CD1c-positive myeloid dendritic cell (primary cell): ENCODE data around the gene MYOZ3.
A peak's percentile ranks its signal among the peaks of the same experiment; 100 is the strongest.

ENCODE experiments used
- DNase-seq: peaks from one replicate; pipeline ENCODE4 v3.0.0-alpha.2; 2016; ENCODE audit errors: extremely low spot score

MYOZ3 gene

DNA sequence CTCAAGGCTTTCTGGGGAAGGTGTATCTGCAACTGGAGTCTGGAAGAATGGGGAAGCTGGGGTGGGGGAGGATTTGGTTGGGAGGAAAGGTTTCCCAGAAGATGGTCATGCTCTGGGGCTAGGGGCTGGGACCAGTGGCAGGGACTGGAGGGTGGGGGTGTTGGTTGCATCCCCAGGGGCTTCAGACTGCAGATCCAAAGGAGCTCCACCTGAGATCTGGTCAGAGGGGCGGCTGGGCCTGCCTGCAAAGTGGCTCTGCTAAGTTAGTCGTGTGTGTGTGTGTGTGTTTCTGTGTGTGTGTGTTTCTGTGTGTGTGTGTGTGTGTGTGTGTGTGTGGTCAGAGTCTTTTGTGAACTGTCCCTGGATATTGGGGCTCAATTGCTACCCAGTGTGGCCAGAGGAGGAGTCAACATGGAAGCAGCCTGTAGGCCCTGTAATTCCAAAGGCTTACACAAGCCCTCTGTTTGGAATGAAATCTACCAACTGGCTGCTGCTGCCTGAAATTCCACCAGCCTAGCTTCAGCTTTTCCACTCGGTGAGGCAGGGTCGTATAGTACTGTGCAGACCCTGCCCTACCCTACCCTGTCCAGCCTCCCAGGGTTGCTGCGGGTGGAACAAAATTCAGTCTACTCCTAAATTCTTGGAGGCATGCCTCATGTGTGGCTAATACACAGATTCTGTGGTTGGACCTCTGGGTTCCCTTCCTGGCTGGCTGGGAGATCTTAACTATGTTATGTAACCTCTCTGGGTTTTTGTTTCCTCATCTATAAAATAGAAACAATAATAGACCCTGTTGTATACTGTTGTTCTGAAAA lies 33.1 kb upstream of the MYOZ3 start:
- no peak for DNase-seq

DNA sequence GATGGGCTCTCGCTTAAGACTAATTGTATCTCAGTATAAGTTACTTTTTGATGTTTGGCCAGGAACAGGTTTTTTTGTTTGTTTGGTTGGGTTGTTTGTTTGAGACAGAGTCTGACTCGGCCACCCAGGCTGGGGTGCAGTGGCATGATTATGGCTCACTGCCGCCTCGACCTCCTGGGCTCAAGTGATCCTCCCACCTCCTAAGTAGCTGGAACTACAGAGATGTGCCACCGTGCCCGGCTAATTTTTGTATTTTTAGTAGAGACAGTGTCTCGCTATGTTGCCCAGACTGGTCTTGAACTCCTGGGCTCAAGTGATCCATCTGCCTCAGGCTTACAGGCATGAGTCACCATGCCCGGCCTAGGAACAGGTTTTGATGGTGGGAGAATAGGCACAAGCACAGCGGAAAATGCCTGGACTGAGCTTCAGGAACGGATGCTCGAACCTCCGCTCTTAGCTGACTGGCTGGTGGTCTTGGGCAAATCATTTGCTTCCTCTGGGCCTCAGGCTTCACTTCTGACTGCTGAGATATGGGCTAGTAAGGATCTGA lies 32.0 kb upstream of the MYOZ3 start:
- no peak for DNase-seq

DNA sequence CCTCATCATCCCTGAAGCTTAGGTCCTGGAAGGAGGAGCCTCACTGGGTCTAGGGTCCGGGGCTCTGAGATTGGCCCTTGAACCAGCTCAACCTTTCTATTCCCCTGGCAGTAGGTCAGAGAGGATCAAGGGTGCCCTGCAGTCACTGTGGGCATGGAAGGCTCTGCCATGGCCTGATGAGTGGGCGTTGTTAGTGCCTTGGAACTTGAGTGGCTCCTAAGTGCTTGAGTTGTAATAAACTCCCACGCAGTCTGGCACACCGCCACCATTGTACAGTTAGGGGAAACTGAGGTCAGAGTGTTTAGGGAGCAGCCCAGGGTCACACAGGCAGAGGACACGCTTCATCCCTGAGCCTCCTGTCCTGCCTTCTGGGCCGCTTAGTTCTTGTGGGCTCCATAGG lies 31.0 kb upstream of the MYOZ3 start:
- no peak for DNase-seq

DNA sequence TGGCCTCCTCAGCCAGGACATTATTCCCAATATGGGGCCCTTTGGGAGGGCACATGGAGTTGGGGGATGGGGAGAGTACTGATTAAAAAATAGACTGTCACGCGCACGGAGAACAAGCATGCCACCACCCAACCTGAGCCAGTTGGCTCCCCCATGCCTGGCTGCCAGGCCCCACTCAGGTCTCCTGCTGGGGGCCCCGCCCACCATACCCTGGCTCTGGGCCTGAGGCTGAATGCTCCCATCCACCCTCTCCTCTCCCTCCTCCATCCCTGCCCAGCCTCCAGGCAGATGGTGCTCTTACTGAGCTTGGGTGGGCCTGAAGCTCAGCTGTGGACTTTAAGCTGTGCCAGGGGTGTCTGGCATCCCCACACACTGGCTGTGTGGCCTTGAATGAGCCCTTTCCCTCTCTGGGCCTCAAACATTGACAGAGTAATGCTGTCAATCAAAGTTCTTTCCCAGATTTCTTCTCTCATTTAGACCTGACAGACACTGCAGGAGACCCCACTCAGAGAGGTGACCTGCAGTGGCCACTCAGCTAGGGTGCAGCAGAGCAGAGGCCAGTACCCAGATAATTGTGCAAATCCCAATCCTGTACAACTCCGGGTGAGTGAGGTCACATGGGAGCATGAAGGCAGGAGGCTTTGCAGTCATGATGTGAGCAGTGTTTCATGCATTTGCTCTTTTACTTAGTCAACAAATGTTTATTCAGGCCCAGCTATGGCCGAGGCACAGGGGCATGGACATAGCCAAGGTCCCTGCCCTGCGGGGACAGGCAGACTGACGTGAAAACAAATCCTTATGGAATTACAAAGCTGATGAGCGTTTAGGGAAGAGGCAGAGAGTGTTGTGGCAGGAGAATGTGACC lies 30.4 kb upstream of the MYOZ3 start:
- no peak for DNase-seq

DNA sequence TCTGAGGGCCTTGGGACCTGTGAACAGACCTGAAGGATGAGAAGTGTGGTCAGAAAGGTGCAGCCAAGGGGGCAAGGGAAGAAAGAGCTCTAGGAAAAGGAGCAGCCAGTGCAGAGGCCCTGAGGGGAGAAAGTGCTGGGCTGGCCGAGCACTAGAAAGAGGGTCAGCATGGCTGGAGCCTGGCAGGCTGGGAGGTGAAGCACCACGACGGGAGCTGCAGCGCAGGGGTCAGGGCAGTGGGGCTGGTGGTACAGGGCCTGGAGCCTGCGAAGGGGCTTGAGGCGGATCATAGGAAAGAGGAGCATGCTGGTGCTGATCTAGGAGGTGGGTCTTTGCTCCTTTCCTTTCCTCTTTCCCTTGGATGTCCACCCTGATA lies 29.7 kb upstream of the MYOZ3 start:
- no peak for DNase-seq

DNA sequence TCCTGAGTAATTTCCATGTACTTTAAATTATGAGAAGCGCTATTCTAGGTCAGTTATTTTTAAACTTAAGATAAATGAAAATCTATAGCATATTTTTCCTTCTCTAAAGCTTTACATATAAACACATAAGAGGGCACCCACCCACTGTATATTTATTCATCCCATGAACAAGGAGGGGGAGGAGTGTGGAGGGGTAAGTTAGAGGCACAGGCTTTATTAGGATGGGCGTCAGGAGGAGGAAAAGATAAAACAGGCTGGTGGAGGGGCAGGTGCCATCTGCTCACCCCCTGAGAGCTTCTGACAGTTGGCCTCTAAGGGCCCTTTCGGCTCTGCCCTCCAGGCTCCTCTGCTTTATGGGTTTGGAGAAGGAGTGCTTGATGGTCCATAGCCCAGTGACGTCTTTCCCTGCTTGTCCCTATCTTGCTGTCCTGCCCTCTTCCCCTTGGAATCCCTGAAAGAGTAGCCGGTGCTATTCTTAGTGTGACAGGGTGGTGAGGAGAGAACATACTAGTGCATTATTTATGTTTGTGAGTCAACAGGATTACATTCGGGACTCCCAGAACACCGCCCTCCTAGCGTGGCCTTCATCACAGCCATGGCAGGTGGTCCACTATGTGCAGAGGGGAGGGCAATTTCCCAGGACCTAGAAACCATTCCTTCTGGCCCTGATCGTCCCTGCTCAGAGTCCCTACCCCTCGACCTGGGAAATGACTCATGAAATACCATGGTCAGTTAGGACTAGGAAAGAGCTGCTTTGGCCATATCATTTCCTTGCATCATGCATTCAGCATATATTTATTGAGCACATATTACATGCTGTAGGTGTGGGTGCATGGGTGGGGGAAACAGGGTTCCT lies 28.5 kb upstream of the MYOZ3 start:
- DNase-seq: no peak

DNA sequence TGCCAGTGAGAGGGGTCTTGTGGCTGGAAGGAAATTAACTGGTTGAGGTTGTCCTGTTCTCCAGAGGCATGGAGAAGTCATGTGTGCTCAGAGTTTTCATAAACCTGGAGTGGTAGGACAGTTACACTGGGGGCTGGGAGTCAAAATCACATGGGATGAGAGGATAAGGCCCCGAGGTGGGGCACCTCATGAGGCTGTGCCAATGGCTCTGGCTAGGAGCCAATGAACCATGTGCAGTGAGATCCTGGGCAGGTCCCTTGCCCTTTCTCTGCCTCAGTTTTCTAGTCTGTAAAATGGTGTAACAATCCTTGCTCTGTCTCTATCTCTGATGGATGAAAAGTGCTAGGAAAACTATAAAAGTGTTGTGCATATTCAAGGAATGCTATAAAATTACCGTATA lies 27.6 kb upstream of the MYOZ3 start:
- DNase-seq: no peak

DNA sequence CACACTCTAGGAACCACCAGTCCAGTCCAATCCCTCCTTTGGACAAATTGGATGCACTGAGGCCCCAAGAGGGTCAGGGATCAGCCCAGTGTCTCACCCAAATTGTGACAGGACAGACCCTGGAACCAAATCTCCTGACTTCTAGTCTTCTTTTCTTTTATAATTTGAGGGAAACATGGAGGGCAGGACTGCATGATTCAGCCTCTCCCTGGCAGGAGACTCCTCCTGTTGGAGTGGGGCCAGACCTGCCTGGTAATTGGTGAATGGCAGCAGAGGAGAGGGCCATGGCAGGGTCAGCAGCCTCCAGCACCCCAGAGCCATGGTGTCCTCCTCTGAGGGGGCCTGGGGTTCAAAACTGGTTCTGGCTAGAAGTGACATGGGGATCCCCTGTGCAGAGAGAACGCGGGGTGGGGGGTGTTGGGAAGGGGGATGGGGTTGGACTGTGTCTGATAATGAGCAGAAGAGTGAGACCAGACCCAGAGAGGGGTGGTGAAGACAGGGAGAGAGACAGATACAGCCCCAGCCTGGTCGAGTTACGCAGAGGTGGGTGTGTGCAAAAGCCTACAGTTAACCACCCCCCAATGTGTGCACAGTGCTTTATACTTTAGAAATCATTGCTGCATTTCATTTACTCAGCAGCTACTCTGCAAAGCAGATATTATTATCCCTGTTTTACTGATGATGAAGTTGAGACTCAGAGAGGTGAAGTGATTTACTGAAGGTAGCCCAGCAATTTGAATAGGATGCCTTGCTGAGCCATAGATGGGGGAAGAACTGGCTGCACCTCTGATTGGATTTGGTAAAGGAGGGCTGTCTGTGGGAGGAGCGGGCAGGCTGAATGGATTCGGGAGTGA lies 24.4 kb upstream of the MYOZ3 start:
- DNase-seq: no peak

DNA sequence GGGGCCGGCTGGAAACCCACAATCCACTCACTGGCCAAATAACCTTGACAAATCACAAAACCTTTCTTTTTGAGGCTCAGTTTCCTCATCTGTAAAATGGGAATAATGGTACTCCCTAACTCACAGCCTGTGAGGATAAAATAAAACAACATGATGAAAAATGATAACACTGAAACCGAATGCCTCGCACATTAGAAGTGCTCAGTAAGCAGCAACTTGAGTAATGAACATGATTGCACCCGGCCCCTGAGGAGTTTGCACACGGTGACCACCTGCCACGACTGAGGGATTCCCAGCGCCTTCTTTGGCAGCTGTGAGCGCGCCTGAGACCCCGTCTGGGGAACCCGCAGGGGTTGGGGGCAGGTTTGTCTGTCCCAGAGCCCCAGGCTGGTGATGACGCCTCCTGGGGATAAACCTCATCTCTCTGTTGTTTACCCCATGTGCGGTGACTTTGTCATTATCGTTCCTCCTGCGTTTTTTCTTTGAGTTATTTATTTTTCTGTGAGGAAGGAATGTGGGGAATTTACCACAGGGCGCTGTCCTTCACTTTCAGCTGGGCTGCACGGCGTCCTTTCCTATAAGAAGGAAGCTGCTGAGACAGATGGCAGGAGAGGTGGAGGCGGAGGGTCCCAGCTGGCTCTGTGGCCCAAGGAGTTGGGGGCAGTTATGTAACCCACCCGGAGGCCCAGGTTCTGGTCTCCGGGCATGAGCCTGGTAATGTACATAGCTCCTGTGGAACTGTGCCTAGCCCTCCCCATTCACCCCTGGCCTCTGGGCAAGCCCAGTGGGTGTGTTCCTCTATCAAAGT lies 23.6 kb upstream of the MYOZ3 start:
- DNase-seq: no peak

DNA sequence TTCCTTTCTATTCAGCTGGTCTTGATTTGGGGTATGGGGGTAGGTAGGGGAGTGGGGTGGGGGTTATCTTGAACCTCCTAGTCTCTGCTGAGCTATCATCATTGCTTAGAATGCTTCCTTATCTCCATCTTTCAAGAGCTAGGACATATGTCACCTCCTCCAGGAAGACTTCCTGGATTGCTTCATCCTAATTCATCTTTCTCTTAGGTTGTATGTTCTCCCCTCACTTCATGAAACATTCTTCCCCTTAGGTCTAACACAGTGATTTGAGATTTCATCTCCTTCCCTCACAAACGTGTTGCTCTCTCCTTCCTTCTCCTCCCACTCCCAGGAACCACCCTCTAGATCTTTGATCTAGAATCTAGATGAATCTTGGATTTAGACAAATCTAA lies 23.0 kb upstream of the MYOZ3 start:
- DNase-seq: no peak

DNA sequence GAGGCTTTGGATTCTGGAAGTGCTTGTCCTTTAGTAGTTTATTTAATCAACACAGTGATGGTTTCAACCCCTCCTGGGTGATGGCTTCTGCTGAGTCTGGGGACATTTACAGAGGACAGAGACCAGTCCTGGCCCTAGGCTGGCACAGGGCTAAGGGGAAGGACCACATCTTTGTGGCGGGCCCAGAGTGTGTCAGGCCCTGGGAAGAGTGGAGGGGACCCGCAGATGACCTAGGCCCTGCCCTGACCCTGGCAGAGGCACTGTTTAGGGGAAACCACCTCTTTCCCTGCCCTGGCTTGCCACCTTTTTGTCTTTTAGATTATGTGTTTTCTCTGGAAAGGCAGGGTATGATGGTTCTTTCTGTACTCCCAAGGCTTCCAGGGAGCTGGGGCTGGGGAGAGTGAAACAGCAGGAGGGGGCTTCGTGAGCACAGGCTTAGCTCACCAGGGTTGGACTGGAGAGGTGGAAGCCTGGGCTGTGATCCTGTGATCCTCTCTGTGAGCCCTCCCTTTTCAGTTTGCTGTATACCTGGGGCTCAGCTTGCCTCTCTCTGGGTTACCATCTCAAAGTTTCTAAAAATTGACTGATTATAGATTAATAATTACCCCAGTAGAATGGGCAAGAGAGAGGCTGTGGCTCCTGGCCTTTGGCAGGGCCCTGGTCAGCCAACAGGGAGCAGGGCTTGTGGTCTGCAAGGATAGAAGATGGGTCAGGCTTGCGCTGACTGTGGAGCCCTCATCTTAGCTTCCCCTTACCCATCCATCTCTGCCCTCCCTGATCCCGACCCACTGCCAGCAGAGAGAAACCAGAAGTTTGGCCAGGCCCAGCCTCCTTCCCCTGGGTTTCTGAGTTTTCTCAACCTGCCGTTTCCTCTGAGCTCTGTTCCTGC lies 22.3 kb upstream of the MYOZ3 start:
- DNase-seq: peak; percentile 29

DNA sequence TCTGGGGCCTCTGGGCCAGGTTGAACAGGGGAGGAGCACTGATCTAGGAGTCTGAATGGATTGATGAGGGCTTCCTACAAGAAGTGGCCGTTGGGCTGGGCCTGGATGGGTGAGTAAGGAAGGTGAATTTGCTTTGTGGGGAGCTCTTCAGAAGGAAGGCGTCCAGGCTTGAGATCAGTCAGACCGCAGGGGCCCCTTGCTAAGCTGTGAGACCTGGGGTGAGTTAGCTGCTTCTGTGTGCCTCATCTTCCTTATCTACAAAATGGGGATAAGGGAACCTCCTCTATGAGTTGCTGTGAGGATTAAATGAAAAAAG lies 21.7 kb upstream of the MYOZ3 start:
- no peak for DNase-seq

DNA sequence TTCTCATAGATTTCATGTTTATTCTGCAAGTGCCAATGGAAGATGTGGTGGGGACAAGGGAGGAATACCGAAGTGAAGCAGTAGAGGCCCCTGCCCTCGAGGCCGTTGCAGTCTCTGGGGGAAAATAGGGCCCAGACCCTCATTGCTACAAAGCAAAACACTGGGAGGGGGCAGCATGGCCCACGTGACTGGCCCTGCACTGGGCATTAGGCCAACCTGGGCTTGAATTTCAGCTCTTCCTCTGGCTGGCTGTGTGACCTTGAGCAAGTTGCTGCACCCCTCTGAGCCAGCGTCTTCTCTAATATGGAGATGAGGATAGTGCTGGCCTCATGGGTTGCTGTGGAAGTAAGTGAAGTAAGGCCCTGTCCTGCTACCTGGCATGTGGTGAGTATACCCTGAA lies 21.3 kb upstream of the MYOZ3 start:
- no peak for DNase-seq

DNA sequence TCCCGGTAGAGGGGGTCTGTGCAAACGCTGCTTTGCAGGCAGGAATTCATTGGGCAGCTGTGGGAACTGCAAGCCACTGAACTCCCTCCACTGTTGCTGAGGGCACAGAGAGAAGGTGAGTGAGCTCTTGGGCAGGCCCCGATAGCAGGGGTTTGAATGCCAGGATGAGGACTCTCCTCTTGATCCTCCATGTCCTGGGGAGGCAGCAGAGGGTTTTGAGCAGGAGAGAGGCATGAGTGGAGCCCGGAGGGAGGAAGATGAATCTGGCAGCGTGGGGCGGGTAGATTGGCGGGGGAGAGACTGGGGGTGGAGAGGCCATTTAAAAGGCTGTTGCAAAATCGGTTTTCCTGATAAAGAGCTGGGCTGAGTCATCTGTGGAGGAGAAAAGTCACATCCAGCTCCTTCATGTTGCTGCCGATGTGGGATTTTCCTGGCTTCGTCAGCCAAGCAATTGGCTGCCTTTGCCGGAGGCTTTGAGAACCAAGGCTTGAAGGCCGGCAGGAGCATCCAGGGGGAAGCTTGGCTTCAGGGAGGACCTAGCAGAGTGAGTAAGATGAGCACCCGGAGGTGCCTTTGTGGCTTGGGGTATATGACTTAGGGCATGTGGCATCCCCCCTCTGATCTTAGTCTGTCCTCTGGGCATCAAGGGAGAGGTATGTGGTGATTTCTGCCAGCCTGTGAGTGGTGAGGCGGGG lies 20.6 kb upstream of the MYOZ3 start, which contains the start of gene SYNPO:
SYNPO (plus strand) TSS at position 350 of the 695 bp plus-strand sequence. CDS start 7,616 bp downstream, outside the sequence.
- DNase-seq: peak; percentile 76

DNA sequence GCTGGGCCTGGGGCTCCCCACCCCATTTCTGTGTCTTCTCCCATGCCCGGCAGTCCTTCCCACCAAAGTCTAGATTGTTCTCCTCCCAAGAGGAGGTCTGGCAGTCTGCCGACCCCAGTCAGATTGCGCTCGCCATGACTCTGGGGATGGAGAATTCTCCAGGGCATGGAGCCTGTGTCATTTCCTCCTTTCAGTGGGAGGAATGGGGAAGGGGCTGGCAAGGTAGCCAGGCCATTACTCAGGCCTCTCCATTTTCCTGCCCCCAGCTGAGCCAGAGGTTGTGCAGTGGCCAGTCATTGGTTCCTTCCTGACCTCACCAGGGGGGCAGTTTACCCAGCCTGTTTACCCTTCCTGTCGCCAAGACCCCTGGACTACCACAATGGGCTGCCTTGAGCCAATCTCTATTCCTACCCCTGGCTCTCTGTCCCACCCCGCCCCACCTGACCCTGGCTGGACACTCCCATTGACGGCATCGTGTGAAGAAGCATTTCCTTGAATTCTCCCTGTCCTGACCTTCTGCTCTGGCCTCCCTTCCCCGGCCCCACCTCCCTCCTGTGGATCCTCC lies 20.0 kb upstream of the MYOZ3 start:
- DNase-seq: peak; percentile 37

DNA sequence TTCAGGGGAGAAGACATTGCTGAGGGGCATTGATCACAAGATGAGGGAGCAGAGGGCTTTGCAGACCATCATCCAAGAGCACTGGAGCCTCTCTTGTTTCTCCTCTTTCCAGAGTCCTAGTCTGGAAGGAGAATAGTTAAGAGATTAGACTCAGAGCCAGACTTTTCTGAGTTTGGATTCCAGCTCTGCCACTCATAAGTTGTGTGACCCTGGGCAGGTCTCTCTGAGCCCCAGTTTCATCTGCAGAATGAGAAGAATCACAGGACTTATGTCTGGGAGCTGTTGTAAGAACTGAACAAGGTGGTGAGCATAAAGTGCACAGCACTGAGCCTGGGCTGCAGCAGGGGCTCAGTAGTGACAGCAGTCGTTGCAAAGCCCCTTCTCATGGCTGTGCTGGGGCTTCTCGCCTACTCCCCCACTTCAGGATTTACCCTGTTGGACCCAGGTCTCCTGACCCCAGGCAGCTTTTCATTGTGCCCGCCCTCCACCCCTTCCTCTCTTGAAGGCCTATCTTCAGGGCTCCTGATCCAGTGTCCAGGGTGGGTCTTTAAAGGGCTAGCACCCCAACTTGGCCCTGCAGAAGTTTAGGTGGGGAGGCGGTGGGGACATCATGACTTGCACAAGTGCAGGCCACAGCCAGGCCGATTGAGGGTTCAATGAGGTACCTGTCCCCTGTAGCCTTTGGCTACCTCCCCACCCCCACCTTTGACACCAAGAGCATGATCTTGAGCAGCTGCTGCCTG lies 19.1 kb upstream of the MYOZ3 start:
- no peak for DNase-seq

DNA sequence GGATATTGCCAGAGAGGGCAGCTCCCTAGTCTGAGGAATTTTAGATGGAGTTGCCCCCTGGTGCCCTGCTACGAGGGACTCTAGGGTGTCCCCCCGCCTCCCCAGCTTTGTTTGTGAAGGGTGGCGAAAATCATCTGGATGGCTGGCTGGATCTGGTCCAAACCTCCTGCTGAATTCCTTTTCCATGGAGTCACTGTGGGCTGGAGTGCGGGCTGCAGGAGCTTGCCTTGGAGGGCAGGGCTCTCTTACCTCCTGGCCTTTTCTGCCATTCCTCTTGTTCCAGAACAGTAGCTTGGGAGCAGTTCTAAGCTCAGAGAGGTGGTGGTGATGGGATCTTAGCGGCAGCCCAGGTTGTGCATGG lies 18.5 kb upstream of the MYOZ3 start:
- DNase-seq: no peak
